Mucosa of gallbladder (tissue), 1 donor: ENCODE data around the gene C9orf72. TPM values are rescaled to one million over a fixed set of nuclear protein-coding genes. Genes with fewer than 3 reads are reported as not detected.
"Not testable (repeated sequence)": the region's sequence is repeated elsewhere in the genome, so short reads cannot be mapped to it uniquely, and the experiment has no call there.

Experiments
- DNase-seq: peaks from one replicate; pipeline ENCODE4 v3.0.0-alpha.2; 2020; ENCODE audit warnings: low spot score
- total RNA-seq: library from RNA; stranded (reverse); gene quantifications from one replicate; pipeline ENCODE4 v1.2.1, GENCODE V29; 2021
- donor health status: DM: no; HTN: no; CAD: no.

C9orf72 gene
- total RNA-seq, 1 donor from 2014 or later = 12.0 TPM

- peak; percentile 24 for DNase-seq
Measured at GRCh38 chr9:27514551-27514950, 58.7 kb downstream of the C9orf72 start.

- DNase-seq = no peak
Measured at GRCh38 chr9:27511771-27512170, 61.5 kb downstream of the C9orf72 start.

- no peak for DNase-seq
Measured at GRCh38 chr9:27510780-27511179, 62.5 kb downstream of the C9orf72 start.

DNA sequence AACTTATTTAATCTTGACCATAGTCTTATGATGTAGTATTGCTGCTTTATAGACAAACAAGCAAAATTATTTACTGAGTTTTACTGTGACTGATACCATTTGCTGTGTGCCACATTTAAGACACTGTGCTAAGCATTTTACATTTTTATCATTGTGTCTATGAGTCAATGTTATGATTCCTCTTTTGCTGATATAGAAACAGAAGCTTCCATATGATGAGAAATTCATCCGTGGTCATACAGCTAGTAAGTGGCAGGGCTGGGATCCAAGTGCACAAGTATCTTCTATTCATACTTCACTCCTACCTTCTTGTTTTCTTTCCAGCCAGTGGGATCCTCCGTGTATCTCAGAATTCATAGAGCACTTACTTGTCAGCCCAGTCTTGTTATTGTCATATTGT lies 66.3 kb downstream of the C9orf72 start:
- DNase-seq = no peak

GRCh38 chr9:27505744-27506161 lies 67.5 kb downstream of the C9orf72 start:
- DNase-seq = no peak

- DNase-seq = no peak
Measured at GRCh38 chr9:27504259-27504658, 69.0 kb downstream of the C9orf72 start.

DNA sequence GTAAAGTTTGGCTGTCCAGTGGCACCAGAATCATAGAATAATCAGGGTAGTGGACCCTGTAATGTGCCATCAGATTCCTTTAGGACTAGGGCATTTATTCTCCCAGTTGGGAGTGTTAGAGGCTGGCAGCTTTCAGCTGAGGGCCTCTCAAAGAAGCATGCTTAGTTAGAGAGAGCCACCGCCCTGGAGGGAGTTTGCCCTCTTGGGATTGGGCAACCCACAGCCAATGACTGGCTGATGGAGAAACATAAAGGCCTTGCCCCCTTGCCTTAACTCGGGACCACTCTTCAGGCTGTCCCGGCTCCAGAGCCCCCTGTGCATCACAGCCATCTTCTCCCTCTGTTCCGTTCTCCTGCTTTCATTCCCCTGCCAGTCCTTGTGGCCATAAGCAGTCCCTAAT lies 69.7 kb downstream of the C9orf72 start:
- DNase-seq = no peak

GRCh38 chr9:27500902-27501301 lies 72.4 kb downstream of the C9orf72 start:
- not testable (repeated sequence) for DNase-seq

GRCh38 chr9:27499451-27499850 lies 73.8 kb downstream of the C9orf72 start:
- no peak for DNase-seq

DNA sequence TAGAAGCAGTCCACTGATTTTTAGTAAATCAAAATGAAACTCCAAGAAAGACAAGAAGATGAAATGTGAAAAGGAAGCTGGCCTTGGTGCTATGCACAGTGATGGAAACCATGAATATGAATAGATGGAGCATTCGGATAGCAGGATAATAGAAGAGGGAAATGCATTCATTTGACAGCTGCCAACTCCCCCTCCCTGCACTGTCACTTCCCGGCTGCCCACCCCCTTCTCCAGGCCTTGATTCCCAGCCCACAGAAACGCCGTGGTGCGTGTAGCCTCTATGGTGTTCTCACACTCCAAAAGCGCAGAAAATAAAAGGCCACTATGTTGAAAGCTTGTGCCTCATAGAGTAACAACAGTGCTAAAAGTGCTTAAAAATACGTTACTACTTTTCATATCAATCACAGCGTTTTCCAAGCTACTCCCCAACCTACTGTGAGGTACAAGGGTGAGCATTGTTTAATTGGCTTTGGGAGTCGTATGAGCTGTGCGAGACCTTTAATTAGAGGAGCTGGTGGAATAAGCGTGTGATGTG lies 75.3 kb downstream of the C9orf72 start:
- DNase-seq = no peak

Other genes with a start within 250 kb of the C9orf72 start
- gene IFNK, start 49.2 kb downstream of the C9orf72 start, total RNA-seq = not detected
- 19.3 TPM for gene MOB3B, start 43.7 kb downstream of the C9orf72 start, total RNA-seq